ENCODE measurements around the gene TMIGD3.

The TMIGD3 gene

DNA sequence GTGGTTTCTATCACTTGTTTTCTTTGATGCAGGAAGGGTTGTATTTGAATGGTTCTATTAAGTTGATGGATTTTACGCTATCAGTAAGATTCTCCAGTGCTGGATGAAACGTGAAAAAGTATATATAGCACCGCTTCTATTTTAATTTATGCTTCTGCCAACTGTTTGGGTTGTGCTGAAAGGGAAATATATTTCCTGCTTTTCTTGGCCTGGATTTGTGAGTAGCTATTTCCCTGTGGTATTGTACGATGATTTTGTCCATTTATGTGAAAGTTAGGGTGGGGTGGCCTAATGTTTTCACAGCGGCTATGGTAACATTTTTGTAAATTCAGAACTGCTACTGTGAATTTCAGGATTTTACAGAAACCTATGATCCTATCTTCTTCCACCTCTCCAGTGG is 29.3 kb downstream of the TMIGD3 start:
- no peak for DNase-seq

DNA sequence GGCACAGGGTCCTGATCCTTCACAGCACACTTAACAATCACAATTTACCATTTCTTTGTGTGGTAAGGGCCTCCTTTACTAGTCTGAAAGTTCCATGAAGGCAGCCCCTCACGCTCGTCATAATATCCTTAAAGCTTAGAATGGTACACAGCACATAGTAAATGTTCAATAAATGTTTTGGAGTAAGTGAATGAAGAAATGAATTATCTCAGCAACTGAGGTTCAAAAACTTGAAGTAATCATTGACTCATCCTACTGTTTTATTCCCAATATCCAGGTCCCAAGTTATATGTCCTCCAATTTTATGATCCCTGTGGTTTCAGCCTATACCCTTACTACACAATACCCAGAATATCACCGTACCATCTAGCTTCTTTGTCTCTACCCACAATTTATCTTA is 31.9 kb downstream of the TMIGD3 start:
- no peak for DNase-seq

DNA sequence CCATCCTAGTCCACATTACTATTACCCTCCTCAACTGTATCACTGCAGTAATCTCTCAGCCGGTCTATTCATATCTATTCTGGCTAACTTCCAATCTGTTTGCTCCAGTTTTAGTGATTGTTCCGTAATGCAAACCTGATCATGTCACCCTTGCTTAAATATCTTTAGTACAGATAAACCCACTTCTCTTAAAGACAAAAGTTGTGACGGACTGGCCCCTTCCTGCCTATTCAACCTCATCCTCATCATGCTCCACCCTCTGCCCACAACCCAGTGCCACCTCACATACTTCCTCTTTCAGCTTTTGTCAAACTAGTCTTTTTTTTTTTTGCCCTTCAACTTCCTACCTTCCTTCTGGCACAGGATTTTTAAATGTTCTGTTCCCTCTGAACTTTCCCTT is 32.4 kb downstream of the TMIGD3 start:
- DNase-seq, result peak; percentile 51

DNA sequence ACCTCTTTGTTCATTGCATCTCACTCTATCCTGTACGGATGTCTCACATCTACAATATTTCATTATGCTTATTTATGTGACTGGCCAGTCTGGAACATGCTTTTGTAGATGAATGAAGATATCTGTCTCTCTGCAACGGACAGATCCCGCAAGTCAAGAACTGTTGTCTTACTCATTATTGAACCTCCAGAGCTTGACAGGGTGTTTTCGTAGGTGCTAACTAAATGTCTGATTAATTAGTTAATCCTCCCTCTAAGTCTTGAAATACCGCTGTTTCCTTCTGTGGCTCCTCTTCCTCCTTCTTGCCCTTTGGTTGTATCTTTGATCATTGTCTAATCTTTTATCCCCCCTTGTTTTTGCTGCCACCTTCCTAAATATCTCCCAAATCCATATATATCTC is 32.8 kb downstream of the TMIGD3 start:
- no peak for DNase-seq

DNA sequence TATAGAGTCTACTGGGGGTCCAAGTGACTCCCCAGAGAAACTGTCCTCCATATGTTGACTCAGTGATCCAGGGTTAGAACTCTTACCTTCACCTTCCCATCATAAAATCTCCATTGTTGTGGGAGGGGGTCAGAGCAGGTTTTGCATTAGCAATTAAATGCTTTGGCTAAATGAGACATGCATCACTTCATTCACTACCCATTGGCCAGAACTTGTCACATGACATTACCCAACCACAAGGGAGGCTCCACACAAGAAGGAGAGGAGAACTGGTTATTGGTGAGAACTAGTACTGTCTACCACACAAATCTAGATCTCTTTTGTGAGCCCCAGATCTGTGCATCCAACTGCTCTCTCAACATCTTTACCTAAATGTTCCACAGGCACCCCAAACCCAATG is 33.9 kb downstream of the TMIGD3 start:
- DNase-seq, result no peak

DNA sequence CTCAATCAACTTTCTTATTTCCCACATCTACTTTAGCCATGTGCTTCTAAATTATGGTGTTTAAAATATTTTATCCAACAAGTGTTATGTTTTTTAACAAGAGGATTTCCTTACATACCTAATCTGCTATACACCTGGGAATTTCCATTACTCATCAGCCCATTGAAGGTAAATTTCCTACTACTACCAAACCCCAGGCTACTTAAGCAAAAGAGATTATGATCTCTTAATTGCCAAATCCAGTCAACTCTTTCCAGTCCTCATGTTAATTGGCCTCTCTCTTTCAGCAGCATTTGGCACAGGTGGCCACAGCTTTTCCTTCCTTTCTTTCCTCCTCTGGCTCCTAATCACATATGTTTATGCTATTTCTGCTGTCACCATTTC is 34.7 kb downstream of the TMIGD3 start:
- DNase-seq, result no peak

DNA sequence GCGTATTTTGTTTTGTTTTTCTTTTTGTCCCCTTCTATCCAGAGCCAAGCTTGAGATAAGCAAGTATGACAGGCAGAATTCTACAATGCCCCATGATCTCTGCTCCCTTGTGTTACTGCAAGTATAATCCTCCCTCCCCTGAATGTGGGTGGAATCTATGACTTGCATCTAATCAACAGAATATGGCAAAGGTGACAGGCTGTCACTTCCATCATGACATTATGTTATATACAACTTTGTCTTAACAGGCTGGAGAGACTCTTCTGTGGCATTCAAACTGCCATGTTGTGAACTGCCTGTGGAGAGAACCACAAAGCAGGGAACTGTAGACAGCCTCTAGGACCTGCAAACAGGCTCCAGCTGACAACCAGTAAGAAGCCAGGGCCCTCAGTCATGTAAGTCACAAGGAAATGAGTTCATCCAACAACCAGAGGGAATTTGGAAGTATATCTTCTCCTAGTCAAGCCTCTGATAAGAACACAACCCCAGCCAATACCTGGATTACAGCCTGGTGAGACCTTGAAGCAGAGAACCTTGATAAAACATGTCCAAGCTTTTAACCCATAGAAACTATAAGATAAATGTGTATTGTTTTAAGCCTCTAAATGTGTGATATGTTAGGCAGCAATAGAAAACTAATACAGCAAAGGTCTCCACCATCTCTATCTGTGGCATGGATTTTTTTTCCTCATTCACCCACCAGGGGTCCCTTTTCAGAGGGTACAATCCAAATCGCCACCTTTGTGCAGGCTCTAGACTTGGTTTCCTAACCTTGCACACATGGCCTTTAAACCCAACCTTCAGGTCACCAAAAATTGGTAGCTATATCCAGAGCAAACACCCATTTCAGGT is 35.3 kb downstream of the TMIGD3 start:
- DNase-seq, result no peak

DNA sequence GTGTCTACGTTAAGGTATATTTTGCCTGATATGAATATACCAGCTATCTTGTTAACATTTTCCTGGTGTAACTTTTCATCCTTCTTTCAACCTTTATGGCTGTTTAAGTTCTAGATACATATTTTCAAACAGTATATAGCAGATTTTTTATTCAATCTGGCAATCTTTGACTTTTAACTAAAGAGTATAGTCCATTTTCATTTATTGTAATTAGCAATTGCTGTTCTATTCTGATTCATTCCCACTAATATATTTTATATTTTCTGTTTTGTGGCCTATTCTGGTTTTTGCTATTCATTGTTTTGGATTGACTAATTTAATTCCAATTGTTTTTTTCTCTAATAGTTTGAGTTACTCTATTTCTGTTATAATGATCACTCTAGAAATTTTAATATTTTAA is 37.0 kb downstream of the TMIGD3 start:
- DNase-seq, result no peak

DNA sequence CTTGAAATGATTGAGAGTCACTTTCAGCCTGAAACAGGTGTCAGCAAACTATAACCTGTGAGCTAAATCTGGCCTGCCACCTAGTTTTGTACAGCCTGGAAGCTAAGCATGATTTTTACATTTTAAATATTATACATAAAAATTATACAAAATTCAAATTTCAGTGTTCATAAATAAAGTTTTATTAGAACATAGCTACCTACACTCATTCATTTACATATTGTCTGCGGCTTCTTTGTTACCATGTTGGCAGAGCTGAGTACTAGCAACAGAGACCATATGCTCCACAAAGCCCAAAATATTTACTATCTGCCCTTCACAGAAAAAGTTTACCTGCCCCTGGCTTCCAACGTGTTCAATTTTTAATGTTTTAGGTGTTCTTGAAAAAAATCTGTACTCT is 37.7 kb downstream of the TMIGD3 start:
- DNase-seq, result no peak

DNA sequence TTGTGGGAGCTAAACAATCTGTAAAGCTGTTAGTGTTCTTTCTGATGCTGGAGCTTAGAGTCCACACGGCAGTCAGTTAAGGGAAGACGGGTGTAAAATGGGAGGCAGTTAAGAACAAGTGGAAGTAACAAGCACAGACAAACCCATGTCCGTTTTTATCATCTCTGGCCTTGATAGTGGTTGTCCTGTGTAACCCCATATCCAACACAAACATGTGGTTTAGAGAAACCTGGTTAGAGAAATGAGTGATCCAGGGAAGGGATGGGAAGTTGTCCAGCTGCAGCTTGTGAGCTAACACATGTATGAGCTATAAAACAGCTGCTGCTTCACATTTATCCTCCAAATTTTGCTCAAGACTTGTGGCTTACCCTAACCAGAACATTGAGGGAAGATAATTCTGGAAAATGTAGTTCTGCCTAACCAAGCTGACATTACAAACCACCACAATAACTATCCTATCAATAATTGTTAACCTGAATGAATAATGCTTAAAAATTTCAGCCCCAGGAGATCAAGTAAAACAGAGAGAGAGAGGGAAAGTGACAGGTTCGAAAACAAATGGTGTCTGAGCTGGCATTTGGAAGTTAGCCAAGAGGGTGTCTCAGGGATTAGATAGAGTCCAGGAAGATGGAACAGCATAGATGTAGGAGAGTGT is 40.3 kb downstream of the TMIGD3 start:
- DNase-seq, result no peak

DNA sequence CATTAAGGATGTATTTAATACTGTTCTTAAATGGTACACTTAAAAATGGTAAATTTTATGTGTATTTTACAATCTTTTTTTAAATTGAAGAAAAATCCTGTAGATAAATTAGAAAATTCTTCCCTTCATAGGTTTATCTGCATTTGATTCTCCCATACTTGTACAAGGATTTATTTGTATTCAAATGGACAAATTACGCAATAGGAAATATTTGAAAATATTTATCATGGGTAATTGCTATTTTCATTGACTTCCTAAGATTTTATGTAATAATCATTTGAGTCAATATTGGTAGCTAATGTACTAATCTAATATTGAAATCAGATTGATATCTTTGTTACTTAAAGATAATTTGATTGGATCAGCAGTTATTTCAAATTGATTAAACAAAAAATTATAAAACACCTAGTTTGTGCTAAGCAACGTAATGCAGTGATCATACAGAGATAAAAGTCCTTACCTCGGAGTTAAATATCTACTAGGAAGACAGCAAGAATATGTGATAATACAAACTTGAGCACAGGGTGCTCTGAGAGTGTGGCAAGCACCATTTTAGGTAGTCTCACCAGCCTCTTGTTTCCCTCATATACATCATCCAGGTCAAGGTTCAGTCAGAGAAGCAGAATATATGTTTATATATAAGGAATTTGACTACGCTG is 40.9 kb downstream of the TMIGD3 start:
- no peak for DNase-seq

DNA sequence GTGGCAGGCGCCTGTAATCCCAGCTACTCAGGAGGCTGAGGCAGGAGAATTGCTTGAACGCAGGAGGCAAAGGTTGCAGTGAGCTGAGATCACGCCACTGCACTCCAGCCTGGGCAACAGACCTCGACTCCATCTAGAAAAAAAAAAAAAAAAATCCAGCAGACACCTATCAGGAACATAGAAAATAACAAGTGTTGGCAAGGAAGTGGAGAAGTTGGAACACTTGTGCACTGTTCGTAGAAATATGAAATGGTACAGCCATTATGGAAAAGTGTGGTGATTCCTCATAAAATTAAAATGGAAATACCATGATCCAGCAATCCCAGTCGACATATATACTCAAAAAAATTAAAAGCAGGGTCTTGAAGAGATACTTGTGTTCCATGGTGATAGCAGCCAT is 41.7 kb downstream of the TMIGD3 start:
- DNase-seq, result no peak

DNA sequence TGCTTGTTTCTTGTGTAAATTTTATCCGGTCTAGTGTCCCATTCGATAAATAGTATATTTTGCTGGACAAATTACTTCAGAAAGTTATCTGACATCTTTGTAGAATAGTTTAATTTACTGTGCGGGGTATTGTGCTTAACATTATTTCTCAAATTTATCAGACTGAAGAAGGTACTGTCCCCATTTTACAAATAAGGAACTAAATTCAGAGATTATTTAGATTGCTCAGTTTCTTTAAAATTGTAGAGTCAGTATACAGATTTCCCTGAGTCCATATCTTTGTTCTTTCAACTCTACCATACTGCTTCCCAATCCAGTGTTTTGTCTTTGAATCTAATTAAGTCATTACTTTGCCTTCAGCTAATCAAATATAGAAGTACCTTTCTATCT is 47.8 kb downstream of the TMIGD3 start:
- no peak for DNase-seq

DNA sequence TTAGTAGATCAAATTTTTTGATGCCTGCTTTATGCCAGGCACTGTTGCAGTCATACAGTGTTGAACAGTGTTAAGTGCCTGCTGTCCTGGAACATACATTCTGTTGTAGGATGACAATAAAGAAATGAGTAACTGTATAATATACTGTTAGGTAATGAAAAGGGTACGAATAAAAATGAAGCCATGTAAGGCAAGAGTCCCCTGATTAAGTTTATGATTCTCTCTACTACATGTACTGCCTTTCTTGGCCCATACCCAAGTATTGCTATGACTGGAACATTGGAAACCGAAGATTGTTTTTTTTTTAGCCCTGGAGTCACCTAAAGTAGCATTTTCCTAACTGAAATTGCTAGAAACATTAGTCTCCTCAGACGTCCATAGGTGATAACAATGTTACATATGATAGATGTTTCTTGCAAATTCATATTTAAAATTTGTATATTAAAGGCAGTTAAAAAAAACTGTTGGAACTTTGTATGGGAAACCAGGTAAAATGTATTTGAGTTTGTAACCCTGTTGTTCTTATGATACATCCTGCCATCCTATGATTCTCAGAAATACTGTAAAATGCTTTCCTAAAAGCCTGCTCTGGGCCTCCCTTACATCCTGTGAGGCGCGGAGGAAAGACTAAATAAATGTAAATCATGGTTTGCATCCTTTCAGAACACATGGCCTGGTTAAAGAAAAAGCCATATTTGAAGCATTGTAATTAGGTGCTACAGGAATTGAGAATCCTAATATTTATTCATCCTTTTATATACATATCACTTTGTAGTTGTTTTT is 48.4 kb downstream of the TMIGD3 start:
- no peak for DNase-seq

DNA sequence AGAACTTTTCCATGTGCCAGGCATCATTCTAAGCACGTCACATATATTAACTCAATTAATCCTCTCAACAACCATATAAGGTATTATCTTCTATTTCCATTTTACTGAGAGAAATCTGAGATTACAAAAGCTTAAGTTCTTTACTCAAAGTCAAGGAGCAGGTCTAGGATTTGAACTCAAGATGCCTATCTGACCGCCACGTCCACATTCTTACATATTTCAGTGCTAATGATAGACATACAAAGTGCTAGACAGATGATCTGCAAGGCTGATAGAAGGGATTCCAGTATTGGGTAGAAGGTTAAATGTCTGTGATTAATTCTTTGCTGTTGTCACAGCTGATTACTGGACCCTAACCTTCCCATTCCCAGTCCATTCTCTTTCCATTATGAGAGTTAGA is 49.7 kb downstream of the TMIGD3 start:
- DNase-seq, result no peak

DNA sequence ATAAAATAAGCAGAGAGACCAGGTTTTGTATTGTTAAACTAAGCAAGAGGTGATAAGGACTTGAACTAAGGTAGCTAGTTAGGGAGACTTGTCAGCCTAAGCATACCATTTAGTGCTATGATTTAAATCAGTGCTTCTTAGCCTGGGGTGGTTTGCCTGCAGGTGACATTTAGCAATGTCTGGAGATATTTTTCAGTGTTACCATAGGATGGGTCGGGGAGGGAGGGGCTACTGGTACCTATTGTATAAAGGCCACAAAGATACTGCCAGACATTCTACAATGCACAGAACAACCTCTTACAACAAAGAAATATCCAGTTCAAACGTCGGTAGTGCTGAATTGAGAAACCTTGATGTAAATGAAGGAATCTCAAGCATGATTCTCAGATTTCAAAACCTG is 50.9 kb downstream of the TMIGD3 start:
- DNase-seq, result no peak

DNA sequence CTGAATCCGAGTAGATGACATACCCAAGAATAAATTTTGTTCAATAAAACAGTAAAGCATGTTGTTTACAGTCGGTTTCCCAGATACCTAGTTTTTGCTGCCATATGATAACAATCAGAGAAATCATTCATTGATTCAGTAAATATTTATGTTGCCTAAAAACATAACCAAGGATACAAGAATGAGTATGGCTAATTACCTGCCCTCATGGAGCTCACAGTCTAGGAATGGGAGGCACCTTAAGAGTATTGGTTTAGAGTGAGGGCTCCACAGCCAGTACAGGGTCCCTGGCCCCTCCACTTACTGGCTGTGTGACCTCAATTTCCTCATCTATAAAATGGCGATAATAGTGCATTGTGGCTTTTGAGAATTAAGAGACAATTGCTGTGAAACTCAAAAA is 53.2 kb downstream of the TMIGD3 start:
- DNase-seq, result no peak

DNA sequence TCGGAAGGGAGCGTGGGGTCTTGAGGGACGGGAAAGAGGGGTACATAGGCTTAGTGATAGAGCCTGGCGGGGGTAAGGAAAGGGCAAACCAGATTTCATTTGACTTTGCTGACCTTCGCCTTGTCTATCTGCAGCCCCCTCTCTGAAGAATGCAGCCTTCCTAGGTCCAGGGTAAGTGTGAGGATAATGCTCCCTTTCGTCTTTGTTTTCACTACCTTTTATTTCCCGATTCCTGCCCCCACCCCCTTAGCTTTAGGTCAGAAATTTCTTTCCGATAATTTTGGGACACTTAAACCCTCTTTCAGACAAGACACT is 53.8 kb downstream of the TMIGD3 start:
- DNase-seq, result no peak

DNA sequence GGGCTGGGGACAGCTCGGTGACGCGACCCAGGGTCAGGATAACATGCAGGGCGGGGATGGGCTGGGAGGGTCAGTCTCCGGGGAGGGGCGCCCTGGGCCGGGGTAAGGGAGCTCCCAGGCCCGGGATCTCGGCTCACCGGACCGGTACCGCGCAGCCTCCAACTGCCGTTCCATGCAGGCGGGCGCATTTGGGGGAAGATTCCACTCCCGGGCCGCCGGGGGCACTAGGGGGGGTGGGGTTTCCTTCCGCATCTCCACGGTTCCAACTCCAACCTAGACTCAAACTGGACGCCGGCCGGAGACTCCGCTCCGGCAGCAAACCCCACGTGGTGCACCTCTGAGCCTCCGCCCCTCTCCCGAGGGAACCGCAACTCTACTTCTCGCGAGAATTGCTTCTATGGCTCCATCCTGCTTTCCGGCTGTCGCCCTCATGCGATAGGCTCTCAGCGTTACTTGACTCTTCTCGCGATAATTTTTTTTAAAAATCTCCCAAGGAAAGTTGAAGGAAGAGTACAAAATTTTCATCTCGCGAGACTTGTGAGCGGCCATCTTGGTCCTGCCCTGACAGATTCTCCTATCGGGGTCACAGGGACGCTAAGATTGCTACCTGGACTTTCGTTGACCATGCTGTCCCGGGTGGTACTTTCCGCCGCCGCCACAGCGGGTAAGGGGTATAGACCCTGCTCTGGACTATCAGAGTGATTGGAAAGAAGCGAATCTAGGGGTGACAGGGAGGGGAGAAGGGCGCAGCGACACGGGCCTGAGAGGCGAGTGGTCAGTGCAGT is 54.3 kb downstream of the TMIGD3 start, which contains the start of the genes ATP5PB and WDR77:
Gene ATP5PB, plus strand, starts transcription at position 547 of the 785 bp plus-strand sequence. Its CDS starts 78 bp downstream, at position 625.
Gene WDR77, minus strand, starts transcription at position 339 of the 785 bp plus-strand sequence. Its CDS starts 87 bp downstream, at position 252.
- peak; percentile 84 for DNase-seq

DNA sequence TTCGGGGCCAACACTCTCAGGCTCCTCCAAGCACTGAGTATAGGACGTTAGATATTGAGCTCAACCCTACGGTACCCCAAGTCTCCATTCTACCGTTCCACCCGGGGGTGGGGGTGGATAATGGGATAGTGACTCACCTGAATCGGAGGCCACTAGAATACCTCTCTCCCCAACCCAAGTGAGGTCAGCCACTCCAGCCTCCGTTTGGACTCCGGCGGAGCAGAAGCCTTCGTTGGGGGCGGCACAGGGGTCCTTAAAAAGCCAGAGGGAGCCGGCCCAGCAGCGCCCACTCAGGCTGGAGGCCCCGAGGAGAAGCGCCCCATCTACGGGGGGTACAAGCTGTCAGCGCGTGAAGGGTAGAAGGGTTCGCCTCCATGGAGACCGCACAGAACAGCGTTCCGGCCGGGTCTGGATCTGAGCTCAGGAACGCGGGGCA is 54.9 kb downstream of the TMIGD3 start:
- DNase-seq, result no peak

DNA sequence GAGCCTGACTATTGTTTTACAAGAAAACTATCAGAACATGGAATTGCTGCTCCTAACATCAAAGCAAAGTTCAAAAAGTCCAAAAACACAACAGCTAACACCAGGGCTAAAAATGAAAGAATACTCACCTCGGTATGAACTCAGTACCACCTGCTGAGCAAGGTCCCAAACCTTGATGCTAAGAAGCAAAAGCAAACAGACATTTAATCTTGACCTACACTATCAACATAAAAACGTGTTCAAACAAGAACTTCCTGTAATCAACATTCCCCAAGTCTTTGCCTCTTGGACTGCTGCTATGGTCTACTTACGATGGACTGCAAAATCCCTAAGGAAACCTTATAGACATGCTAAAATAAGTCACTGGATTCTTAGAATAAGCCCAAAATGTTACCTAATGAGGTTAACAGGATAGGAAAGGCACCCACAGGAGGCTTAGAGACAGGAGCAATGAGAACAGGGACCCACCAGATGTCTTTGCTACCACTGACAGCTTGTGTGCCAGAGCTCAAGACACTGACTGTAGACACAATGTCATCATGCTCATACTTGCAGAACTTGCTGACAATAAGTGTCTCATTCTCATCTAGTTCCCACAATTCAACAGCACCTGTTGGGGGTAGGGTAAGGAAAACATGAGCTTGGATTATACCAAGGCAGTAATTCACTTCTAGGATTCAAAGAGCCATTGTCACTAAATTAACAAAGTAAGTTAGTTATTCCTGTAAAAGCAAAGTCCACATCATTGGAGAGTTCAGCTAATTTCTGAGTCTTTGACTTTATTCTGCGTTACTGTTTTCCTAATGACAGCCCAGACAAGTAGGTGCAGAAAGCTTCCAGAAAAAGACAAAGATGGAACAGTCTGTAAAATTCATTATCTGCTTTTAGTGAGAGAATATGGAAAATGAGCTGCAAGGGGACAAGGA is 56.2 kb downstream of the TMIGD3 start:
- DNase-seq, result no peak

Measured in activated CD4-positive, CD25-positive, alpha-beta regulatory T cell treated with anti-CD3 and anti-CD28 coated beads, Interleukin-2, amount 50 U/mL, for 72 hours (primary cell).